Dendritic cell treated with granulocyte-macrophage colony-stimulating factor and Interleukin-4, amounts not matched to agents 40 ng/mL and 50 ng/mL, for 4 days (primary cell): Measurements from ENCODE around the gene ACKR3.

ENCODE experiments used
- H3K27ac Mint-ChIP-seq: one replicate; pipeline ENCODE4 v1.8.0; 2022; ENCODE audit warnings: mild to moderate bottlenecking, mixed read lengths
- H3K27me3 Mint-ChIP-seq: one replicate; pipeline ENCODE4 v1.8.0; 2022; ENCODE audit warnings: mild to moderate bottlenecking, mixed read lengths
- H3K36me3 Mint-ChIP-seq: one replicate; pipeline ENCODE4 v1.8.0; 2022; ENCODE audit warnings: low read depth, mixed read lengths
- H3K4me1 Mint-ChIP-seq: one replicate; pipeline ENCODE4 v1.8.0; 2022; ENCODE audit warnings: low read depth, mixed read lengths
- H3K4me3 Mint-ChIP-seq: one replicate; pipeline ENCODE4 v1.8.0; 2022; ENCODE audit warnings: mild to moderate bottlenecking, moderate library complexity, mixed read lengths
- H3K9me3 Mint-ChIP-seq: one replicate; pipeline ENCODE4 v1.8.0; 2022; ENCODE audit warnings: mixed read lengths
- intact Hi-C: fragments of 100-400 bp; cut with micrococcal nuclease; formaldehyde crosslinking; loops from one replicate; pipeline ENCODE4 v1.15.0; 2022

ACKR3 gene

GRCh38 chr2:236622201-236622600 lies 52.6 kb downstream of the ACKR3 start:
- intact Hi-C loops = no loop called here
- Mint-ChIP-seq H3K27me3 (peaks cover 49% of the 10 kb centered on the region), H3K36me3 (no peaks in the 10 kb centered on the region), H3K4me1 (peaks cover 6% of the 10 kb centered on the region), H3K9me3 (no peaks in the 10 kb centered on the region), H3K4me3 (no peak overlapping the region), H3K27ac (no peak overlapping the region)

GRCh38 chr2:236622660-236623059 lies 53.0 kb downstream of the ACKR3 start:
- no peak overlapping the region for H3K27ac Mint-ChIP-seq
- H3K36me3 Mint-ChIP-seq = no peaks in the 10 kb centered on the region
- H3K4me1 Mint-ChIP-seq = peaks cover 6% of the 10 kb centered on the region
- H3K9me3 Mint-ChIP-seq = no peaks in the 10 kb centered on the region
- H3K4me3 Mint-ChIP-seq = no peak overlapping the region
- H3K27me3 Mint-ChIP-seq = peaks cover 45% of the 10 kb centered on the region
- intact Hi-C loops = no loop called here

- Mint-ChIP-seq H3K4me1 (peaks cover 6% of the 10 kb centered on the region), H3K9me3 (no peaks in the 10 kb centered on the region), H3K27ac (no peak overlapping the region), H3K36me3 (no peaks in the 10 kb centered on the region), H3K27me3 (peaks cover 35% of the 10 kb centered on the region), H3K4me3 (no peak overlapping the region)
- intact Hi-C loops = no loop called here
Measured at GRCh38 chr2:236623816-236624215, 54.2 kb downstream of the ACKR3 start.

- H3K27ac Mint-ChIP-seq = no peak overlapping the region
- intact Hi-C loops = no loop called here
- H3K9me3 Mint-ChIP-seq = no peaks in the 10 kb centered on the region
- peaks cover 4% of the 10 kb centered on the region for H3K4me1 Mint-ChIP-seq
- no peaks in the 10 kb centered on the region for H3K36me3 Mint-ChIP-seq
- H3K27me3 Mint-ChIP-seq = peaks cover 25% of the 10 kb centered on the region
- H3K4me3 Mint-ChIP-seq = no peak overlapping the region
Measured at GRCh38 chr2:236625156-236625690, 55.6 kb downstream of the ACKR3 start.

GRCh38 chr2:236626391-236627150 lies 56.9 kb downstream of the ACKR3 start:
- H3K9me3 Mint-ChIP-seq = no peaks in the 10 kb centered on the region
- no peaks in the 10 kb centered on the region for H3K4me1 Mint-ChIP-seq
- no peak overlapping the region for H3K4me3 Mint-ChIP-seq
- H3K27me3 Mint-ChIP-seq = peaks cover 15% of the 10 kb centered on the region
- H3K27ac Mint-ChIP-seq = no peak overlapping the region
- no peaks in the 10 kb centered on the region for H3K36me3 Mint-ChIP-seq
- intact Hi-C loops = no loop called here

- no peaks in the 10 kb centered on the region for H3K4me1 Mint-ChIP-seq
- H3K9me3 Mint-ChIP-seq = no peaks in the 10 kb centered on the region
- H3K27me3 Mint-ChIP-seq = peaks cover 12% of the 10 kb centered on the region
- no peaks in the 10 kb centered on the region for H3K36me3 Mint-ChIP-seq
- intact Hi-C loops = no loop called here
- no peak overlapping the region for H3K4me3 Mint-ChIP-seq
- no peak overlapping the region for H3K27ac Mint-ChIP-seq
Measured at GRCh38 chr2:236627193-236627592, 57.6 kb downstream of the ACKR3 start.

GRCh38 chr2:236627841-236628240 lies 58.2 kb downstream of the ACKR3 start:
- Mint-ChIP-seq H3K27ac (no peak overlapping the region), H3K27me3 (peaks cover 15% of the 10 kb centered on the region), H3K9me3 (no peaks in the 10 kb centered on the region), H3K4me3 (no peak overlapping the region), H3K36me3 (no peaks in the 10 kb centered on the region), H3K4me1 (no peaks in the 10 kb centered on the region)
- intact Hi-C loops = no loop called here

- intact Hi-C loops = no loop called here
Measured at GRCh38 chr2:236628256-236628901, 58.8 kb downstream of the ACKR3 start.

GRCh38 chr2:236628981-236629605 lies 59.5 kb downstream of the ACKR3 start:
- Mint-ChIP-seq H3K27me3 (peaks cover 20% of the 10 kb centered on the region), H3K4me1 (no peaks in the 10 kb centered on the region)

More at GRCh38 chr2:236628256-236628901, 58.8 kb downstream of the ACKR3 start:
- Mint-ChIP-seq H3K9me3 (no peaks in the 10 kb centered on the region), H3K27me3 (peaks cover 20% of the 10 kb centered on the region), H3K36me3 (no peaks in the 10 kb centered on the region), H3K27ac (no peak overlapping the region), H3K4me3 (no peak overlapping the region), H3K4me1 (no peaks in the 10 kb centered on the region)

GRCh38 chr2:236629961-236630872 lies 60.6 kb downstream of the ACKR3 start:
- Mint-ChIP-seq H3K9me3 (no peaks in the 10 kb centered on the region), H3K27ac (no peak overlapping the region), H3K36me3 (no peaks in the 10 kb centered on the region), H3K4me3 (no peak overlapping the region), H3K27me3 (peaks cover 20% of the 10 kb centered on the region), H3K4me1 (no peaks in the 10 kb centered on the region)
- intact Hi-C loops = no loop called here

More at GRCh38 chr2:236628981-236629605, 59.5 kb downstream of the ACKR3 start:
- no peaks in the 10 kb centered on the region for H3K9me3 Mint-ChIP-seq
- intact Hi-C loops = no loop called here
- no peak overlapping the region for H3K27ac Mint-ChIP-seq
- H3K36me3 Mint-ChIP-seq = no peaks in the 10 kb centered on the region
- H3K4me3 Mint-ChIP-seq = no peak overlapping the region

- no peak overlapping the region for H3K4me3 Mint-ChIP-seq
- H3K36me3 Mint-ChIP-seq = no peaks in the 10 kb centered on the region
- no peaks in the 10 kb centered on the region for H3K9me3 Mint-ChIP-seq
- intact Hi-C loops = no loop called here
- no peaks in the 10 kb centered on the region for H3K4me1 Mint-ChIP-seq
- H3K27me3 Mint-ChIP-seq = peaks cover 18% of the 10 kb centered on the region
- H3K27ac Mint-ChIP-seq = no peak overlapping the region
Measured at GRCh38 chr2:236631281-236631855, 61.7 kb downstream of the ACKR3 start.

- H3K9me3 Mint-ChIP-seq = no peaks in the 10 kb centered on the region
- H3K27me3 Mint-ChIP-seq = peaks cover 18% of the 10 kb centered on the region
- H3K4me1 Mint-ChIP-seq = no peaks in the 10 kb centered on the region
- no peak overlapping the region for H3K4me3 Mint-ChIP-seq
- intact Hi-C loops = no loop called here
- no peak overlapping the region for H3K27ac Mint-ChIP-seq
- no peaks in the 10 kb centered on the region for H3K36me3 Mint-ChIP-seq
Measured at GRCh38 chr2:236631856-236632291, 62.2 kb downstream of the ACKR3 start.
